Right lung (tissue), 5 donors: ENCODE results near the gene BANP. TPM values are rescaled to one million over a fixed set of nuclear protein-coding genes. Genes with fewer than 3 reads are reported as not detected.
"Not testable (repeated sequence)": the region's sequence is repeated elsewhere in the genome, so short reads cannot be mapped to it uniquely, and the experiment has no call there.

ENCODE experiments used
- DNase-seq, 2 donors: peaks; one replicate each; pipeline ENCODE4 v3.0.0-alpha.2; 2013
- polyA plus RNA-seq, 5 donors: library from polyadenylated mRNA; unstranded; fragments of 120-200 nt; gene quantifications; one replicate each; pipeline versions ENCODE4 v1.2.1 to v1.2.3, GENCODE V29; 2013; ENCODE audit warnings: inconsistent platforms in 1 of 5, low replicate concordance in 1 of 5; ENCODE audit not compliant: insufficient read length in 5 of 5, insufficient read depth in 1 of 5

BANP gene
- polyA plus RNA-seq, 5 donors: 18.3 to 27.2 (median 26.3) TPM

- peak; percentile 67 to 77 for DNase-seq
Measured at GRCh38 chr16:87966064-87966645, 14.9 kb downstream of the BANP start.

DNA sequence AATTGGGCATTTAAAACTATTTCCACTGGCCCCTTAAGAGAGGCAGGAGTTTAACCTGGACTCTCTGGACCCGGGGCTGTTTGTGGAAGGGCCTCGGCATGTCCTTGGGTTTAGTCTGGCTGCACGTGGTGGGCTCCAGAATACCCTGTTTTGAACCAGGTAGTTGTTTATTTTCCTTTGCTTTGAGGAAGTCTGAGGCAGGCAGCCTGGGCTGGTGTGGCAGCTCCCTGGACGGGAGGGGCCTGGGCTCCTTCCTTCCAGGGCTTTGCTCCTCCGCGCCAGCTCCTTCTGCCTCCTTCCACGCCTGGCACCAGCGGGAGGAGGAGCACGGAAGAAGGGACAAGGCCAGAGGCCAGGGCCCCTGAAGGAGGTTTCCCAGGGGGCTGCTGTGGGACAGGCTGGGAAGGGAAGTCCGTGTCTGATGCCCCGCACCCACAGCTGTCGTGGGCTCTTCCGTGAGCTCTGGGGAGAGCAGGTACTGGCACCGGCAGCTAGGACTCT lies 15.5 kb downstream of the BANP start:
- DNase-seq: no peak

DNA sequence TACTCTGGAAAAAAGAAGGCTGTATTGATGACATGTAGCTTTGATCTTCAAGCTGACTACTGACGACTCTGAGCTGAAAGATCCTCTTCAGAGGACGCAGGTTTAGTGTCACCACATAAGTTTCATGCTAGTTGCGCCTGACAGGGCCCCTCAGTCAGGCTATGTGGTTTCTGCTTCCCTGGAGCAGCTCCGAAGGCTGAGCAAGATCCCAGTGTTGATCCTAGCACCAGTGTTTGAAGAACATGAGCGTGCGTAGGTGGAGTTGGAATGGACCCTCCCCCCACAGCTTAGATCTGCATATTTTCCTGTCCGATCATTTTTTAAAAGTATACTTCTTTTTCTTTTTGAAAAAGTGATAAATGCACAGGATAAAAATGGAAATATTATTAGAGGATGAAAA lies 17.3 kb downstream of the BANP start:
- DNase-seq: no peak

- DNase-seq: no peak
Measured at GRCh38 chr16:87970186-87970585, 19.0 kb downstream of the BANP start.

DNA sequence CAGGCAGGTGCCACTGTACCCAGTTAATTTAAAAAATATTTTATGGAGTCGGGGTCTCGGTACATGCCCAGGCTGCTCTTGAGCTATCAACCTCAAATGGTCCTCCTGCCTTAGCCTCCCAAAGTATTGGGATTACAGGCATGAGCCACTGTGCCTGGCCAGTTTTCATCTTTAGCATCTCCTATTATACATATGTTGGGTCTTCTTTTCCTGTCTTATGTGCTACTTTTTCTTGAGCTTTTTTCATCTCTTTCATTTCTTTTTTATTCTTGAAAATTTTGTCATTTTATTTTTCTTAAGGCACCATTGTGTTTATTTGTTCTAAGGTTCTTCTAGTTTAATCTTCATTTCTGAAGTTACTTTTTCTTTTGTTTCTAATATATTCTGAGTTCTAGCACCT lies 20.7 kb downstream of the BANP start:
- DNase-seq: no peak

GRCh38 chr16:87973717-87974116 lies 22.5 kb downstream of the BANP start:
- DNase-seq: no peak

- DNase-seq: no peak
Measured at GRCh38 chr16:87974178-87974577, 22.9 kb downstream of the BANP start.

- DNase-seq: no peak
Measured at GRCh38 chr16:87976665-87977064, 25.4 kb downstream of the BANP start.

DNA sequence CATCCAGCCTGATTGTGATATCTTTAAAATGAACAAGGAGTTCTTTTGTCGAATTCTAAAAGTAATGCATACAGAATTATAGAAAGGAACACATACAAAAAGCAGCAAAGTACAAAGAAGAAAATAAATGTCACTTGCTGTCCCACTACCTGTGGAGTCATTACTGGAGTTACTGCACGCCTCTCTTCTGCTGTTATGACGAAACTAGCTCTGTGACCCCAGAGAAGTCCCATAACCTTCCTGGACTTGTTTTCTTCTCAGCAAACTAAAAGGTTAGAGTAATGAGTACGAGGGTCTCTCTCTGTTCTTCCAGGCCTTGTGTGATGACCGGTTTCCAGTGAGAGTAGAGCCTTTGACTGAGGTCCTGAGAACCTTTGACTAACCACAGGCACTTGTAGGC lies 26.9 kb downstream of the BANP start:
- no peak for DNase-seq

GRCh38 chr16:87979352-87979751 lies 28.1 kb downstream of the BANP start:
- no peak for DNase-seq

GRCh38 chr16:87979911-87980630 lies 28.8 kb downstream of the BANP start:
- not testable (repeated sequence) for DNase-seq

- not testable (repeated sequence) for DNase-seq
Measured at GRCh38 chr16:87981376-87981775, 30.1 kb downstream of the BANP start.

- DNase-seq: no peak
Measured at GRCh38 chr16:87982581-87983041, 31.4 kb downstream of the BANP start.

- DNase-seq: not testable (repeated sequence)
Measured at GRCh38 chr16:87983072-87983736, 32.0 kb downstream of the BANP start.

DNA sequence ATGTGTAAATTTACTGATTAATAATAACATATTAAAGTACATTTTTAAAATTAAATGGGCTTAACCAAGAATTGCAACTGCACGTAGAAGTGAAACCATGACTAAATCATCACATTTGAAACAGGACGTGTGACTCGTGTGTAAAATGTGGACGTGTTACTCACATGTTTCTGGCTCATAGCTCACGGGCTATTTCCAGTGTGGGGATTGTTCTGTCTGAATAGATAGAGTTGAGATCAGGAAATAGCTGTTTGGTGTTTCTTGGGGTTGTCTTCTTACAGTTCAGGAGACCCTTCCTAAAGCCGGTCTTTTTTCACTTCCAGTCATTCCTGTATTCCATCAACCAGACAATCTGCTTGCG lies 32.5 kb downstream of the BANP start:
- not testable (repeated sequence) for DNase-seq

DNA sequence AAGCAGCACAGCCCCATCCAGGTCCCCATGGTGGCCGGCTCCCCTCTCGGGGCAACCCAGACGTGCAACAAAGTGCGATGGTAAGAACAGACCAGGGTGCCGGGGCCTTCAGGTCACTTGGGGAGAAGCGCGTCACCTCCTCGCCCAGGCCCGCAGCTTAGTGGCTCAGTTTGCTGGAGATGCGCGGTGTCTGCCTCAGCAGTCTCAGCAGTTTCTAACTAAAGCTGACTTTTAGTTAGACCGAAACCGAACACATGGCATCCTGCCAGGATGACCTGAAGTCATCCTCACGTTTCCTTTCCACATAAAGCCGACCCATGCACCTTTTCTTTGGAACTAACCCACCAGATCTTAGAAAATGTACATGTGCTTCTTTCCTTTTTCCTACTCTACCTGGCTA lies 32.9 kb downstream of the BANP start:
- not testable (repeated sequence) for DNase-seq

GRCh38 chr16:87984632-87985267 lies 33.5 kb downstream of the BANP start:
- no peak for DNase-seq

DNA sequence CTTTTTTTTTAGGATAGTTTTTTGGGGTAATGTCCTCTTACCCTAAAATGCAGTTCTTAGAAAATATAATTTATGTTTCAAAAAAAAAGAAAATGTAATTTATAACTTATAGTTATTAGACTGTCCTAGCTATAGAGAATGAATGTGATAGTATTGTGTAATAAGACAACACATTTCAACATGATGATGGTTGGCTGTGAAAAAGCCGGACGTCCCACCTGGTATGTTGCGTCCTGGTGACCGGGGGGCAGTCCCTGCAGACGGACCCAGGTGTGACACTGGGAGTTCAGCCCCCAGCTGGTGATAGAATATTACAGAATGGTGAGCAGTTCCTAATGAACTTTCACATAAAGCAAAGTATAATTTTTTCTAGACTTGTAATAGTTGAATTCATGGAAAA lies 34.3 kb downstream of the BANP start:
- not testable (repeated sequence) for DNase-seq

DNA sequence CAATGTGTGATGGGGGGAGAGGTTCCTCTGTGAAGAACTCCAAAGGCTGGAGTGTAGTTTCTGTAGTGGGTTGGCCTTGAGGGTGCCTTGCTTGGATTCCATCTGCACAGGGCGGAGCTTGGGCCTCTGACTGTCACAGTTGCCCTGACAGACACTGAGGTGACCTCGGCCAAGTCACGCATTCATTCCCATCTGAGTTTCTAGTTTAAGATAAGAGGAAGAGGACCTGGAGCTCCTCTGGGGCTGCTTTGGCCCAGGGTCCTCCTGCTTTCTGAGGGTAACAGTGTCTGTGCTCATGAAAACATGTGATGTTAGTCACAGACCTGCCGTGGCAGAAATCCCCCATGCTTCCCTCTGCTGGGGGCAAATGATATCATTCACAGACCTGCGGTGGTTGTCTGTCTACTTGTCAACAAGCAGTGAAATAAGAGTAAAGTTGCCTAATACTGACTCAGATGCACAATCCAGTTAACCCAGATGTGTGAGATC lies 35.2 kb downstream of the BANP start:
- DNase-seq: not testable (repeated sequence)

DNA sequence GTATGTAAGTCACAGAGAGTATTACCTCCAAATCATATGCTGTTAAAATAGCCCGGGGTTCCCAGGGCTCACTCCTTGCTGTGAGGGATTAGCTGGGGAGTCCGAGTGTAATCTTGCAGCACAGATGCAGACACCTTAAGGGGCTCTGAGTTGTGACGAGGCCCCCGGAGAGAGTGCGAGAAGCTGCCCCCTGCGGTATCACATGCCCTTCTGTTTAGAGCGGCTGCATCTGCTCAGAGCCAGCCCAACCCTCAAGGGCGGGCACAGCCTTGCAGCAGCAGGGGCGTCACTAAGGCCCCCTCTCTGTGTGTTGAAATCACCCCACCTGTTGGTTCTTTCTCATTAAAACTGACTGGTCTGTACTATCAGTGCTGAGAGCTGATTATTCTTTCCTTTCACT lies 37.4 kb downstream of the BANP start:
- not testable (repeated sequence) for DNase-seq

- DNase-seq: not testable (repeated sequence)
Measured at GRCh38 chr16:87990254-87990653, 39.0 kb downstream of the BANP start.

GRCh38 chr16:87992142-87992541 lies 40.9 kb downstream of the BANP start:
- not testable (repeated sequence) for DNase-seq
